Measurements from ENCODE around the gene KCNAB2. TPM values are rescaled to one million over a fixed set of nuclear protein-coding genes. Genes with fewer than 3 reads are reported as not detected.
A peak's percentile ranks its signal among the peaks of the same experiment; 100 is the strongest.

Gene KCNAB2
- polyA plus RNA-seq, 1 of the 3 experiments (the other 2 are of a cell fraction) = 7.6 TPM

DNA sequence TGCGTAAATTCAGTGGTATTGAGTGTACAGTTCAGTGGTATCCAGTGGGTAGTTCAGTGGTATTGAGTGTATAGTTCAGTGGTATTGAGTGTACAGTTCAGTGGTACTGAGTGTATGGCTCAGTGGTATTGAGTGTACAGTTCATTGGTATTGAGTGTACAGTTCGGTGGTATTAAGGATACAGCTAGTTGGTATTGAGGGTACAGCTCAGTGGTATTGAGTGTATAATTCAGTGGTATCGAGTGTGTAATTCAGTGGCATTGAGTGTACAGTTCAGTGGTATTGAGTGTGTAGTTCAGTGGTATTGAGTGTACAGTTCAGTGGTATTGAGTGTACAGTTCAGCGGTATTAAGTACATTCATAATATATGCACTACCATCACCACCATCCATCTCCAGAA is 23.5 kb upstream of the KCNAB2 start (continued):
- TF ChIP-seq EZH2phosphoT487 (IDR thresholded peaks at IDR 0.05; ENCODE audit: borderline replicate concordance, low read depth) (no peak), TAF1 (IDR thresholded peaks at IDR 0.05; ENCODE audit: borderline replicate concordance, low read depth, low read length) (no peak), FOXM1 (IDR thresholded peaks at IDR 0.05; ENCODE audit: low read depth) (no peak), GATA2 (CRISPR knock-in tag; IDR thresholded peaks at IDR 0.05) (no peak), CHD2 (IDR thresholded peaks at IDR 0.05; ENCODE audit: low read length, partially characterized antibody) (no peak)

- Histone ChIP-seq H3K9me3 (no peaks in the 10 kb centered on the region), H3K9me2 (no peaks in the 10 kb centered on the region), H3K36me3 (replicated peaks in 1 of 2; ENCODE audit: control insufficient read depth in 1 of 2, insufficient read depth in 2 of 2, low read length in 1 of 2) (no peaks in the 10 kb centered on the region), H3K4me1 (ENCODE audit: control insufficient read depth in 1 of 2, insufficient read depth in 2 of 2, low read depth in 1 of 2, low read length in 1 of 2) (no peaks in the 10 kb centered on the region; a peak in 1 of 4 replicates), H3K27me3 (ENCODE audit: insufficient read depth) (no peaks in the 10 kb centered on the region), H3K4me2 (no peak overlapping the region), H4K20me1 (ENCODE audit: insufficient read depth) (no peaks in the 10 kb centered on the region), H2AFZ (ENCODE audit: low read depth) (no peak overlapping the region), H3K9ac (no peak overlapping the region), H3F3A (replicated peaks; ENCODE audit: insufficient read depth) (no peaks in the 10 kb centered on the region), H3K4me3 (ENCODE audit: low read depth in 2 of 2, low read length in 1 of 2) (no peak overlapping the region), H3K27ac (ENCODE audit: low read depth in 2 of 2, low read length in 1 of 2) (no peak overlapping the region), H3K79me2 (ENCODE audit: insufficient read depth) (no peaks in the 10 kb centered on the region)
- ChIA-PET CTCF (interaction anchor here (0.6 to 2.8 kb wide), 4 partner anchors 11 to 24 kb away, joined by 3 to 20 read pairs (median 6); partner anchors contain the start of gene KCNAB2), POLR2A (no interaction called here)
- TF ChIP-seq TAF1 (IDR thresholded peaks at IDR 0.05; ENCODE audit: borderline replicate concordance, low read depth, low read length) = no peak
- TF ChIP-seq, protein P1, sequence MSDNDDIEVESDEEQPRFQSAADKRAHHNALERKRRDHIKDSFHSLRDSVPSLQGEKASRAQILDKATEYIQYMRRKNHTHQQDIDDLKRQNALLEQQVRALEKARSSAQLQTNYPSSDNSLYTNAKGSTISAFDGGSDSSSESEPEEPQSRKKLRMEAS (IDR thresholded peaks at IDR 0.05; ENCODE audit: low read depth) = no peak
- 0 out of 2 replicates have a peak, but pooled peaks have one; percentile 28 for TF ChIP-seq GATA2 (CRISPR knock-in tag; IDR thresholded peaks at IDR 0.05)
- no peak for TF ChIP-seq FOXJ3 (CRISPR knock-in tag; IDR thresholded peaks at IDR 0.05)
- 34% methylated on average over 5 of the region's 5 CpGs for WGBS (ENCODE audit: low lambda C conversion rate)
- DNase-seq = no peak
Measured at GRCh38 chr1:6023346-6023745, 22.3 kb upstream of the KCNAB2 start.

DNA sequence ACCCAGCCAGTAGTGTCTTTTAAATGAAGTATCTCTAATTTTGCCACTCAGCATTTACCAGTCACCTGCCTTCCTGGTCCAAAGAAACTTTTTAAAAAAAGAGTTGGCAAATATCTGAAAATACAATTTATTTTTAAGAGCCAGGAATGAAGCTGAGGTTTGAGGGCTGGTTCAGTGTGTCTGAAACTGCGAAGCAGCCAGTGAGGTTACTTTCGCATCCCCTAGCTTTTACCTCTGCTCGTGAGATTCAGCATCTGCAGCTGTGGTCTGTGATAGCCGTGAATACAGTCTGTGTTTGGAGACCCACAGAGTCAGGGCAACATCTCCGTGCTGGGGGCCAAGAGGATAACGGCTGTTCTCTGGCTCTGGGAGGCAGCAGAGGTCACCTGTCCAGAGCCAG is 21.3 kb upstream of the KCNAB2 start:
- Histone ChIP-seq H3K27me3 (ENCODE audit: insufficient read depth) (no peaks in the 10 kb centered on the region), H3K9me2 (no peaks in the 10 kb centered on the region), H3K9ac (no peak overlapping the region), H3K27ac (ENCODE audit: low read depth in 2 of 2, low read length in 1 of 2) (no peak overlapping the region), H3K4me3 (ENCODE audit: low read depth in 2 of 2, low read length in 1 of 2) (no peak overlapping the region), H4K20me1 (ENCODE audit: insufficient read depth) (no peaks in the 10 kb centered on the region), H3K36me3 (replicated peaks in 1 of 2; ENCODE audit: control insufficient read depth in 1 of 2, insufficient read depth in 2 of 2, low read length in 1 of 2) (no peaks in the 10 kb centered on the region), H2AFZ (ENCODE audit: low read depth) (no peak overlapping the region), H3K9me3 (no peaks in the 10 kb centered on the region), H3K79me2 (ENCODE audit: insufficient read depth) (no peaks in the 10 kb centered on the region), H3F3A (replicated peaks; ENCODE audit: insufficient read depth) (no peaks in the 10 kb centered on the region), H3K4me1 (ENCODE audit: control insufficient read depth in 1 of 2, insufficient read depth in 2 of 2, low read depth in 1 of 2, low read length in 1 of 2) (no peaks in the 10 kb centered on the region; a peak in 1 of 4 replicates), H3K4me2 (no peak overlapping the region)
- TF ChIP-seq SIN3A (IDR thresholded peaks at IDR 0.05; ENCODE audit: borderline replicate concordance, low read depth, low read length) = no peak
- TF ChIP-seq NRF1 (IDR thresholded peaks at IDR 0.05; ENCODE audit: low read depth, low read length) = no peak
- TF ChIP-seq REST (IDR thresholded peaks at IDR 0.05; ENCODE audit: low read depth, low read length) = no peak
- TF ChIP-seq MEF2A (IDR thresholded peaks at IDR 0.05; ENCODE audit: borderline replicate concordance, low read depth) = no peak
- TF ChIP-seq RXRA (IDR thresholded peaks at IDR 0.05; ENCODE audit: borderline replicate concordance, low read depth) = no peak
- no peak for TF ChIP-seq FOSL2 (IDR thresholded peaks at IDR 0.05; ENCODE audit: borderline replicate concordance, low read depth)
- ChIA-PET POLR2A (no interaction called here), CTCF (interaction anchor here (1.2 to 2.8 kb wide), 4 partner anchors 10 to 23 kb away, joined by 4 to 20 read pairs (median 6); partner anchors contain the start of gene KCNAB2)
- no peak for DNase-seq
- 69% methylated on average over 5 of the region's 6 CpGs for WGBS (ENCODE audit: low lambda C conversion rate)
